Progenitor cell of endocrine pancreas (in vitro differentiated cells): ENCODE measurements around the gene AGBL5. TPM values are rescaled to one million over a fixed set of nuclear protein-coding genes. Genes with fewer than 3 reads are reported as not detected.

ENCODE experiments used
- DNase-seq: peaks from one replicate; pipeline ENCODE4 v3.0.0; 2021; ENCODE audit warnings: low spot score; ENCODE audit not compliant: unreplicated experiment
- H3K27ac Mint-ChIP-seq: 2 replicates; pipeline ENCODE4 v1.8.0; 2021; ENCODE audit warnings: mild to moderate bottlenecking, moderate library complexity, mixed read lengths
- H3K27me3 Mint-ChIP-seq: 2 replicates; pipeline ENCODE4 v1.8.0; 2021; ENCODE audit warnings: mixed read lengths
- H3K36me3 Mint-ChIP-seq: 2 replicates; pipeline ENCODE4 v1.8.0; 2022; ENCODE audit warnings: mixed read lengths; ENCODE audit not compliant: insufficient read depth
- H3K4me1 Mint-ChIP-seq: 2 replicates; pipeline ENCODE4 v1.8.0; 2021; ENCODE audit warnings: low read depth, mixed read lengths
- H3K4me3 Mint-ChIP-seq: 2 replicates; pipeline ENCODE4 v1.8.0; 2021; ENCODE audit warnings: low read depth, mild to moderate bottlenecking, moderate library complexity, mixed read lengths
- H3K9me3 Mint-ChIP-seq: 2 replicates; pipeline ENCODE4 v1.8.0; 2021; ENCODE audit warnings: low read depth, mixed read lengths
- CTCF ChIP-seq: fragments of 200-600 bp; sonication (generic); IDR thresholded peaks from one replicate; pipeline ENCODE4 v1.5.0; 2021; ENCODE audit warnings: antibody characterized with exemption, mild to moderate bottlenecking; ENCODE audit not compliant: unreplicated experiment
- total RNA-seq: library from RNA; stranded (reverse); gene quantifications from 2 replicates; pipeline ENCODE4 v1.2.1, GENCODE V29; 2021

The AGBL5 gene
- total RNA-seq, 1 donor from 2014 or later, result 60.2 TPM

- no peak for DNase-seq
- Mint-ChIP-seq H3K4me1 (peaks cover 6% of the 10 kb centered on the region), H3K36me3 (no peaks in the 10 kb centered on the region), H3K27ac (no peak overlapping the region), H3K27me3 (no peaks in the 10 kb centered on the region), H3K9me3 (no peaks in the 10 kb centered on the region), H3K4me3 (peak overlapping the region; percentile 70)
- TF ChIP-seq CTCF, result no peak
These were observed 43.9 kb downstream of the AGBL5 start for GRCh38 chr2:27095427-27095744.

GRCh38 chr2:27095745-27096651 lies 44.5 kb downstream of the AGBL5 start:
- Mint-ChIP-seq H3K27ac (peak overlapping the region; percentile 74), H3K36me3 (no peaks in the 10 kb centered on the region), H3K4me1 (peaks cover 6% of the 10 kb centered on the region), H3K27me3 (no peaks in the 10 kb centered on the region), H3K9me3 (no peaks in the 10 kb centered on the region), H3K4me3 (peak overlapping the region; percentile 70)
- no peak for DNase-seq
- no peak for TF ChIP-seq CTCF

- Mint-ChIP-seq H3K36me3 (no peaks in the 10 kb centered on the region), H3K27me3 (peaks cover 3% of the 10 kb centered on the region), H3K4me3 (no peak overlapping the region), H3K4me1 (peaks cover 6% of the 10 kb centered on the region), H3K27ac (no peak overlapping the region), H3K9me3 (no peaks in the 10 kb centered on the region)
- DNase-seq, result no peak
- no peak for TF ChIP-seq CTCF
These were observed 45.4 kb downstream of the AGBL5 start for GRCh38 chr2:27096748-27097297.

GRCh38 chr2:27097341-27097740 lies 45.9 kb downstream of the AGBL5 start:
- Mint-ChIP-seq H3K27ac (no peak overlapping the region), H3K27me3 (peaks cover 5% of the 10 kb centered on the region), H3K36me3 (no peaks in the 10 kb centered on the region), H3K4me1 (peaks cover 6% of the 10 kb centered on the region), H3K9me3 (no peaks in the 10 kb centered on the region), H3K4me3 (no peak overlapping the region)
- TF ChIP-seq CTCF, result no peak
- DNase-seq, result no peak

- H3K4me1 Mint-ChIP-seq, result peaks cover 6% of the 10 kb centered on the region
- H3K9me3 Mint-ChIP-seq, result no peaks in the 10 kb centered on the region
- no peak for TF ChIP-seq CTCF
- no peaks in the 10 kb centered on the region for H3K36me3 Mint-ChIP-seq
- no peak overlapping the region for H3K4me3 Mint-ChIP-seq
- peaks cover 11% of the 10 kb centered on the region for H3K27me3 Mint-ChIP-seq
- no peak overlapping the region for H3K27ac Mint-ChIP-seq
- DNase-seq, result no peak
These were observed 48.0 kb downstream of the AGBL5 start for GRCh38 chr2:27099334-27099955.
